ENCODE results near the gene ST6GAL1.

GRCh38 chr3:187102073-187102634, 171.8 kb downstream of the ST6GAL1 start:
- no peak for TF ChIP-seq CTCF (IDR thresholded peaks at IDR 0.05)
- no peak for TF ChIP-seq POLR2AphosphoS5 (IDR thresholded peaks at IDR 0.05)
- no peak for TF ChIP-seq POLR2A (IDR thresholded peaks at IDR 0.05)
- no peak for TF ChIP-seq EP300 (IDR thresholded peaks at IDR 0.05)

Data from stomach (tissue), 4 donors.